ENCODE results near the gene ARPC3.
"Not testable (repeated sequence)": the region's sequence is repeated elsewhere in the genome, so short reads cannot be mapped to it uniquely, and the experiment has no call there.

The ARPC3 gene

DNA sequence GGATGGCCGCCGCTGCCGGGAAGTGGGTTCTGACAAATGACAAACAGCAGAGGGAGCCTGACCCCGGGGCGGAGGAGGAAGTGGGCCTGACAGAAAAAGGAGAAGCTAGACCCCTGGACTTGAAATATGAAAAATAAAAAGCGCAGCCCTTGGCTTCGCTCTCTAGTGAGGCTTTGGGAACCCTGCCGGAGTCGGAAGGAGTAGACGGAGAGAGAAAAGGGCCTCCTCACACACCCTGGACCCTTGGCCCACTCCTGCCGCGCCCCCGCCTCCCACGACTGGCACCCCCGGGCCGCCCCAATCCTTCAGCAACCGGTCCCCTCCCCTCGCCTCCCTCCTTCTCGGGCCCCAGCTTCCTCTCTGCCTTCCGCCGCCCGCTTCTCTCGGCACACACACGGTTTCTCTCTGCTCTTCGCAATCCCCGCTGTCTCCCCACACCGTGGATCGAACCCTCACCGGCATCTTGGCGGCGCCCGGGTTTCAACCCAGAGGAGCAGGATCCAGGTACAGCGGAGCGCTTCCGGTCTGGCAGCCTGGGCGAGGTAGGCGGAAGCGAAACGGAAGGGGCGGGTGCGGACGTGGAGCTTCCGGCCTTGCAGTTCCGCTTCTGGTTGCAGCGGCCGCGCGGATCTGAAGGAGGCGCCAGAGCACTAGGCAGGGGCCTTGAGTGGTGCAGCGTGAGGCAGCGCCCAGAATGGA, at the start of gene ARPC3:
Gene ARPC3 (minus strand): TSS at position 539 of the 699 bp plus-strand sequence. CDS start 77 bp downstream, at position 462.
- peak; percentile 98 for DNase-seq (ENCODE audit: low read depth, low spot score)

DNA sequence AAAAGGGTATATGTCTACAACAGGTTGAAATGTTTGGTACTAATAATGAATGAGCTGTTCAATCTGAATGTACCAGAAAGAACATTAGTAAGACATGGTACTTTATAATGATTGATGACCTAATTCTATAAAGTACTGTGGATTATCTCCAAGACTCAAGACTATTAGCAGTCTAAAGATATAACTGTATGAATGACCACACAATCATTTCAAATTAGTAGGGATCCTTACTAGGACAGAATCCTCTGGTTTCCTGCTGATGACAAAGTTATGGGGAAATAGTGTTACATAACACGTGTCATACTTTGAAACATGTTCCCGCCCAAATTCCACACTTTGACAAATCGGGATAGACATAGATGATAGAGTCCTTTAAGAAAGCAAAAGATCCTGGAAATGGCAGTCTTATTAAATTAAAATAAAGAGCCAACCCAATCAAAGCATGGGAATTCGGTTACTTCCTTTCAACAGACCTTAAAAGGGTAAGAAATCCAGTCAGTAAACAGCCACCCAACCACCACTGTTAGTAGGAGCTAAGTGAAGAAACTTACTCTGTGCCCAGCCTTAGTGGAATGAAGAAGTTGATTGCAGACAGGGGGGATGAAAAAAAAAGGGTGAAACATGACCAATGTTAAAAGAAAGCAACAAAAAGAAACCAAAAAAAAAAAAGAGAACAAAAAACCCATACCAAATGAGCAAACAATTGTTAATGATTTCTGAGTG, 49.0 kb upstream of the ARPC3 start:
- DNase-seq (ENCODE audit: low read depth, low spot score): no peak

- no peak for DNase-seq (ENCODE audit: low read depth, low spot score)
Measured at GRCh38 chr12:110475426-110475825, 25.3 kb upstream of the ARPC3 start.

DNA sequence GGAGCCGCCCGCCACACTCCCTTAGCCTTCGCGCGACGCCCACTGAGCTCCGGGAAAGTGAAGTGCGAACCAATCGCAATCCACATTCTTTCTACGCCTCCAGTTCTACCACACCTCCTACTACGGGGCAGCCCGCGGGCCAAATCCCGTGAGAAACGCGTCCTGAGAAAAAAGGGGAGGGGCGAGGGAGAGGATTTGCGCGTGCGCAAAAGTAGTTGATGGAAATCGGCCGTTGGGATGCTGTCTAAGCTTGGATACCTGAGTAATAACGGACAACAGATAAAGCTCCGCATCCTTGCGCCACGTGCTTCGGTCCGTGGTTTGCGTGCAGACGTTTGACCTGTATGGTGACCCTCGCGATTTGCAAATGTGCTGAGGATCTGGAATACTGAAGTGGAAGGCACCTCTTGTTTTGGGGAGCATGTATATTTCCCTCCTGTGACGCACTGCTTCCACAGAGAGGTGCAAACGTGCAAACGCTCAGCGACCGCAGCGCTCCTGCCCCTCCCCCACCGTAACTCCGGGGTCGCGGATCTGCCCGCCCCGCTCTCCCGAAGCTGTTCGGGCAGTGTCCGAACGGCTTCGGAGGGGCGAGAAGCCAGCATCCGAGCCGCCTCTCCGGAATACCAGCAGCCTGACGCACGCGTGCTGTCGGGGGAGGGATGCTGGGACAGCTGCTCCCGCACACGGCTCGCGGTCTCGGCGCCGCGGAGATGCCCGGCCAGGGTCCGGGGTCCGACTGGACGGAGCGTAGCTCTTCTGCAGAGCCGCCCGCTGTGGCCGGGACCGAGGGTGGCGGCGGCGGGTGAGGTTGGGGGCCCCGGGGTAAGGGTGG, 18.3 kb upstream of the ARPC3 start, which contains the start of the genes FAM216A and GPN3:
Gene FAM216A (plus strand): TSS at position 632 of the 835 bp plus-strand sequence. CDS start 31 bp downstream, at position 663.
Gene GPN3 (minus strand): TSS at position 44 of the 835 bp plus-strand sequence. CDS start 54 bp downstream, outside the sequence.
- peak; percentile 99 for DNase-seq (ENCODE audit: low read depth, low spot score)

DNA sequence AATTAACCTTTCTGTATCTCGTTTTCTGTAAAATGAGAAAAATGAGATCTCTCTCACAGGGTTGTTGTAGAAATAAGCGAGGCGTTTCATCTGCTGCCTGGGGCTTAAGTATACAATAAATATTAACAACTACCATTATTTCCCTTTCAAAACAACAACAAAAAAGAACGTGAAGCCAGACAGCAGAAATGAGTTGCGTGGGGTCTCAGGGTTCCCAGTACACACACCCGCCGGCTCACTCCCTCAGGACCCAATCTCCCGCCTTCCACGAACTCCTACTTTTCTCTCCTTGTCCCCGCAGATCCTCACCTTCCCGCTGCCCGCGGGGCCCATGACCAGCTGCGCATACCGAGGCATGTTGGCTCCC, 17.7 kb upstream of the ARPC3 start:
- DNase-seq (ENCODE audit: low read depth, low spot score): no peak

DNA sequence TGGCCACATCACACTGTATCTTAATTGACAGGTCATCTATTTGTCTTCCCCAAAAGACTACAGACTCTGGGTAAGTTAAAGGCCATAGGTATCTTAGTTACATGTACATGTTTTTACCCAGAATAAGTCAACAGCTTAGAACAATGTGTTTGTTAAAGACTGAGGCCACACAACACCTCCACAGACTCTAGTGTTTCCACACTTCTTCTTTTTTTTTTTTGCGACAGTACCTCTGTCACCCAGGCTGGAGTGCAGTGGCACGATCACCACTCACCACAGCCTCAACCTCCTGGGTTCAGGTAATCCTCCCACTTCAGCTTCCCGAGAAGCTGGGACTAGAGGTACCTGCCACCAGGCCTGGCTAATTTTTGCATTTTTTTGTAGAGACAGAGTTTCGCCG, 16.7 kb upstream of the ARPC3 start:
- peak; percentile 5 for DNase-seq (ENCODE audit: low read depth, low spot score)

DNA sequence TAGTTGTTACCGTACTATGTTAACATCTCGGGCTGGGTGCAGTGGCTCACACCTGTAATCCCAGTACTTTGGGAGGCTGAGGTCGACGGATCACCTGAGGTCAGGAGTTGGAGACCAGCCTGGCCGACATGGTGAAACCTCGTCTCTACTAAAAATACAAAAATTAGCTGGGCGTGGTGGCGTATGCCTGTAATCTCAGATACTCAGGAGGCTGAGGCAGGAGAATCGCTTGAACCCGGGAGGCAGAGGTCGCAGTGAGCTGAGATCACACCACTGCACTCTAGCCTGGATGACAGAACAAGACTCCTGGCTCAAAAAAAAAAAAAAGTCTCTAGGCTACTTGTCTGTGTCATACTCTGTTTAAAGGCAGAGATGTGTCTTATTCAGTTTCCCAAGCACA, 15.6 kb upstream of the ARPC3 start:
- not testable (repeated sequence) for DNase-seq (ENCODE audit: low read depth, low spot score)

DNA sequence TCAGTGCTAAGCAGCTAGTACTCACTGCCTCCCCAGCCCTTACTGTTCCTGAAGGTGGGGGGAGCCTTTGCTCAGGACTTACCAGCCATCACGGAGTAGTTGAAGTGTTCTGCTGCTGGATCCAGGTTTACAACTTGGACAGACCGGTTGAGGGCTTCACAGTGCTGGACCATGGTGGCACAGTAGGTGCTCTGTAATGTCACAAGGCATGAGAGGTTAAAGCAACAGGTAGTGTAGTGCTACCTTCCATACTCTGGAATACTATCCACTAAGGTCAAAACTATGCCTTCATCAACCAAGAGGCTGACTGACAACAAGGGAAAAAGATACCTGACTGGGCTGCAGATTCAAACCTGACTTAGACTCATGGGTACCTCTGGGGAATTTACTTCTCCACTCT, 14.9 kb upstream of the ARPC3 start:
- DNase-seq (ENCODE audit: low read depth, low spot score): no peak

GRCh38 chr12:110461189-110461588, 11.1 kb upstream of the ARPC3 start:
- not testable (repeated sequence) for DNase-seq (ENCODE audit: low read depth, low spot score)

- no peak for DNase-seq (ENCODE audit: low read depth, low spot score)
Measured at GRCh38 chr12:110458756-110459155, 8.6 kb upstream of the ARPC3 start.

DNA sequence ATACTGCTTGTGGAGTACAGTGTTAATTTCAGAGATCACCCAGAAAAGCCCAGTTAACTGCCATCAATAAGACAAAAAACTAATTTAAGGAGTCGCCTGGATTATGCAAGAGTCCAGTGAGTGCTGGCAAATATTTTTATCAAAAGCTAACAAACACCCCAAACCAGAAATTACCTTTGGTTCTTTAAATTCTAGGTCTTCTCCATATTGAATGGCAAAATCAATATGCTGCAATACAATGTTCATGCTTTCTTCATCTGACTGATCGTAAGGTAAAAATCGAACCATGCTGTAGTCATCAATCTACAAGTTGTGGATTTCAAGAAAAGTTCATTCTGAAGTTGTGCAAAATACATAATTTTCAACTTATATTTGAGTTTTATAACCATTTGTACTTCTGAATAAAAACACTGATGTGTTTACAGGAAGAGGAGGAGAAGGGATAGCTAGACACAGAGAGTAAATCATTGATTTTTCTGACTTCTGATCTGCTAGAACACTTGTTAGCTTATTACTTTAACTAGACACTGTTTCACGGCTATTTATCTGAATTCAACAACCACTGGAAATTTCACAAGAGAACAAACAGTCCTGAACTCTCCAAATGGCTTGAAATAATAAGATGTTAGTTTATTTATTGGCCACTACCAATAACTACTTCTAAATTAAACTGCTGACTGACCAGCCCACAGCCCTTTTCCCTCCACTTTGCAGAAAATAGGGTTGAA, 3.6 kb upstream of the ARPC3 start:
- DNase-seq (ENCODE audit: low read depth, low spot score): no peak

GRCh38 chr12:110451263-110451662, 1.1 kb upstream of the ARPC3 start:
- DNase-seq (ENCODE audit: low read depth, low spot score): no peak

DNA sequence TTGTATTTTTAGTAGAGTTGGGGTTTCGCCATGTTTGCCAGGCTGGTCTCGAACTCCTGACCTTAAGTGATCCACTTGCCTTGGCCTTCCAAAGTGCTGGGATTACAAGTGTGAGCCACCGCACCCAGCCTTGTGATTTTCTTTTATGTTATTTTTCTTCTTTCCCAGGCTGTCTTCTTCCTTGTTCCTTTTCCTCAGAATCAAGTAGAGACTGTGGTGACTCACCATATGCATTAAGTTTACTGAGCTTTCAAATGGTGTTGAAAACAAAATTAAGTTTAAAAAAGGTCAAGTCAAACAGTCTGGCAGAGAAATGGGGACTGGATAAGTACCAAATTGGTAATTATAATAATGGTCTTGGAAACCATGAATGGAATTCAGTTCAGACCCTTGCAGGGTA, 5.7 kb downstream of the ARPC3 start:
- DNase-seq (ENCODE audit: low read depth, low spot score): no peak

GRCh38 chr12:110436231-110436630, 13.9 kb downstream of the ARPC3 start:
- no peak for DNase-seq (ENCODE audit: low read depth, low spot score)

DNA sequence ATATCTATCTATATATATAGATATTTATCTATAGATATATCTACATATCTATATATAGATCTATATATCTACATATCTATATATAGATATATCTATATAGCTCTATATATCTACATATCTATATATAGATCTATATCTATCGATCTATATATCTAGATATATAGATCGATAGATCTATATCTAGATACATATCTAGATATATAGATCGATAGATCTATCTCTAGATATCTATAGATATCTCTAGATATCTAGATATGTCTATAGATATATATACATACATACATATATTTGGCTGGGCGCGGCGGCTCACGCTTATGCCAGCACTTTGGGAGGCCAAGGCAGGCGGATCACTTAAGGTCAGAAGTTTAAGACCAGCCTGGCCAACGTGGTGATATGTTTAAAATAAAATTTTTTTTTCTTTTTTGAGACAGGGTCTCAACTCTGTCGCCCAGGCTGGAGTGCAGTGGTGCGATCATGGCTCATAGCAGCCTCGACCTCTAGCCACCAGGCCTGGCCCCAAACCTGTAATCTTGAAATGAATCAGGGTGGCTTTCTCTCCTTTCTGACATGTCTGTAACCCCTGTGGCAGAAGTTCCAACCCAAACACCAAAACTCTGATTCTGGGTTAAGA, 18.1 kb downstream of the ARPC3 start:
- no peak for DNase-seq (ENCODE audit: low read depth, low spot score)

- not testable (repeated sequence) for DNase-seq (ENCODE audit: low read depth, low spot score)
Measured at GRCh38 chr12:110429676-110430075, 20.5 kb downstream of the ARPC3 start.

- DNase-seq (ENCODE audit: low read depth, low spot score): no peak
Measured at GRCh38 chr12:110426406-110426805, 23.7 kb downstream of the ARPC3 start.

DNA sequence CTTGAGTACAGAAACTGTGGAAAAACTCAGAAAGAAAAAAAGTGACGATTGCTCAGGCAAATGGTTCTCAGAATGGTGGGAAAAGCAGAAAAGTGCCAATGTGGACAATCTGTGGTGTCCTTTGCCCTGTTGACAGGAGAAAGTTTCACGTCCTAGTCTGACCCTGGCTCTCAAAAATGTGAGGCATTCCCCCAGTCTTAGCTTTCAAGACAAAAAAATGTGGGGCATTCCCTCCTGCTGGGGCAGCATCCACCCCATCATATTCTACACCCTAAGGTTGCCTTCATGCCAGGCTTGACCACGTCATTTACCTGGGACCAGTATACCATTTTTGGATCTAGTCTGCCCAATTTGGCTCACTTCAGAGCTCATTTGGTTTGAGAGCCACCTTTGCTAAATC, 25.9 kb downstream of the ARPC3 start:
- no peak for DNase-seq (ENCODE audit: low read depth, low spot score)

GRCh38 chr12:110421701-110422100, 28.4 kb downstream of the ARPC3 start:
- no peak for DNase-seq (ENCODE audit: low read depth, low spot score)

- DNase-seq (ENCODE audit: low read depth, low spot score): no peak
Measured at GRCh38 chr12:110421159-110421661, 28.9 kb downstream of the ARPC3 start.

DNA sequence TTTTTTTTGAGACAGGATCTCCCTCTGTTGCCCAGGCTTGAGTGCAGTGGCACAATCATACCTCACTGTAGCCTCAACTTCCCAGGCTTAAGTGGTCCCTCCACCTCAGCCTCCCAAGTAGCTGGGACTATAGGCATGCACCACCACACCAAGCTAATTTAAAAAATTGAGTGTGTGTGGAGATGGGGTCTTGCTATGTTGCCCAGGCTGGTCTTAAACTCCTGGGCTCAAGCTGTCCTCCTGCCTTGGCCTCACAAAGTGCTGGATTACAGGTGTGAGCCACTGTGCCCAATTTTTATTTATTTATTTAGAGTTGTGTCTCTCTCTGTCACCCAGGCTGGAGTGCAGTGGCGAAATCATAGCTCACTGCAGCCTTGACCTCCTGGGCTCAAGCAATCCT, 29.5 kb downstream of the ARPC3 start:
- not testable (repeated sequence) for DNase-seq (ENCODE audit: low read depth, low spot score)

Data from ELF-1 (cell line).